Activated CD4-positive, CD25-positive, alpha-beta regulatory T cell treated with anti-CD3 and anti-CD28 coated beads, Interleukin-2, amount 50 U/mL, for 16 hours (primary cell): ENCODE results near the gene FUBP3.

Experiments used
- DNase-seq: peaks from one replicate; pipeline ENCODE4 v3.0.0-alpha.2; 2020; ENCODE audit warnings: low read depth, low spot score

The FUBP3 gene

DNA sequence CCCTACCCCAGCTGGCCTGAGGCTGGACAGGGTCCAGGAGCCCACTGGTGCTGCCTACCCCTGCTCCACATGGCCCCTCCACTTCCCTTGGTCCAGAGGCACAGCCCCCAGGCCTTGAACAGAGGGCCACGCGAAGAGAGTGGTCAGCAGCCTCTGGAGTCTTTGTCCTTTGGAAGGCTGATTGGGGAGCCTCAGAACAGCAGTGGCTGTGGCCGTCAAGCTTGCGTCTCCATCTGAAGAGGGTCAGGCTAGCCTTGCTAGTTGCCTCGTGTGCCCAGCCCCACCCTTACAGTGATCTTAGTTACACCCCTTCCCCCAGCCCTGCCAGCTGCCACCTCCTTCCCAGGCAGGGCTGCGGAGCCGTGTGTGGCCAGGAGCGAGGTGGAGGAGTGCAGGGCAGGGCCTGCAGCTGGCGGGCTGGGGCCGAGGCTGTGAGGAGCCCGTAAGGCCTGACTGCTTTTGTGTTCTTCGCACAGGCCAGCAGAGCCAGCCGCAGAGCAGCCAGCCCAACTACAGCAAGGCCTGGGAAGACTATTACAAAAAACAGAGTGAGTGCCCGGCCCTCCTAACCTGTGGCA lies 54.9 kb downstream of the FUBP3 start:
- DNase-seq = no peak

DNA sequence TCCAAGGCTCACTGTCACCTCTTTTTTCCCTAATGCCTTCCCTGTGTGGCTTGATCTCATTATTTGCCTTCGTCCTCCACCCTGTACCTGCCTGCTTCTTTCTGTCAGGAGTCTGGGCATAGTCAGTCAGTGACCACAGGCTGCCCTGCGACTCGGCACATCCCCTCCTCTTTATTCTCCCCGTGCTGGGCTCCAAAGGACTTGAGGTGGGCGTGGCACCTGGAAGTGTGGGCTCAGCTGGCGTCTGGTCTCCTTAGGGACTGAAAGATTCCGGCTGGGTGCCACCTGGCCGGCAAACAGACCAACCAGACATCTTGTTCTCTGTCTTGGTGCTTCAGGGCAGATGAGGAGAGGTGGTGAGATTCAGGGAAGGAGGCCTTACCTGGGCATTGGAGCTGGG lies 55.4 kb downstream of the FUBP3 start:
- DNase-seq = no peak

- DNase-seq = no peak
Measured at GRCh38 chr9:130635306-130635705, 55.9 kb downstream of the FUBP3 start.

DNA sequence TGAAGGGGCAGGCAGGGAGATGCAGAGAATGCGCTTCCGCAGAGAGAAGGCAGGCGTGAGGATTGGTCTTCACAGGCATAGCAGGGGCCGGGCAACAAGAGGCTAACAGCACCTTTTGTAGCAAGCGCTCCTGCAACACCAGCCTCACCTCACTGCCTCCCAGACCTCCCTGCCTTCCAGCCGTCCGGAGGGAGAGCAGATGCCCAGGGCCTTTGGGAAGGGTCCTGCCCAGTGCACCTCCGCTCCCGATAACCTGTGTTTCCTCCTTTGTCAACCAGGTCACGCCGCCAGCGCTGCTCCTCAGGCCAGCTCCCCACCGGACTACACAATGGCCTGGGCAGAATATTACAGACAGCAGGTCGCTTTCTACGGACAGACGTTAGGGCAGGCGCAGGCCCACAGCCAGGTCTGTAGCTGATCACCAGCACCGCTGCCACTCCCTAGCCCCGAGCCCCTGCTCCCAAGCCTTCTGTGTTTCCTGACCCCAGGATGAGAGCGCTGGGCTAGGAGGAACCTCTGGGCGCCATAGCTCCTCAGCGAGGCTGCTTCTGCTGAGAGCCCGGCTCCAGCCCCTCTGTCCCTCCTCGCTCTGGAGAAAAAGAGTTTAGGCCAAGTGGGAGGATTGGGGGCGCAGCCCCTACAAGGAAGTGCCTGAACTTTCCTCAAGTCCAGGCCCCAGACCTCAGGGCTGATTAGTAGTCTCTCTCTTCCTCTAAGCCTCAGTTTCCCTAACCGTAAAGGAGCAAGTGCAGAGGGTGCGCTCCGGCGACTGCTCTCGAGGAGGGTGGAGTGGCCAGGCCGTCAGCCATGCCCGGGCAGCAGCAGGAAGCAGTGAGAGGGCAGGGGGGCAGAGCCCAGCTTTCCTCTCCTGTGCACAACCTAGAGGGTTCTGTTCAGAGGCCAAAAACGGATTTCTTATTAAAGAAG lies 56.6 kb downstream of the FUBP3 start:
- DNase-seq = no peak

DNA sequence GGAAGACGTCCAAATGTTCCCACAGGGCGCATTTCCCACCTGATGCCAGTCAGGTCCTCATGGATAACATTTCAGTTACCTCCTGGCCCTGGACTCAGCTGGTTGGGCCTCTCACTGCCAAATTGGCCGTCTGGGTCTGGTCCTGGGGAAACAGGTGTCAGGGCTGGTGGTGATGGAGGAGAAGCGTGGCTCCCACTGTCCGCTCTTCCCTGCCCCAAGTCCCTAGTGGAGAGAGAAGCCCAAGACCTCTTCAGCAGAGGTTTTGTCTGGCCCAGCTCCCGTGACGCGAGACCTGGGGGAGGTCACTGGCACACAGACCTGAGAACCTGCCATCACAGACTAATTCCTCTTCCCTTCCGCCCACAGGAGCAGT lies 57.3 kb downstream of the FUBP3 start:
- no peak for DNase-seq

DNA sequence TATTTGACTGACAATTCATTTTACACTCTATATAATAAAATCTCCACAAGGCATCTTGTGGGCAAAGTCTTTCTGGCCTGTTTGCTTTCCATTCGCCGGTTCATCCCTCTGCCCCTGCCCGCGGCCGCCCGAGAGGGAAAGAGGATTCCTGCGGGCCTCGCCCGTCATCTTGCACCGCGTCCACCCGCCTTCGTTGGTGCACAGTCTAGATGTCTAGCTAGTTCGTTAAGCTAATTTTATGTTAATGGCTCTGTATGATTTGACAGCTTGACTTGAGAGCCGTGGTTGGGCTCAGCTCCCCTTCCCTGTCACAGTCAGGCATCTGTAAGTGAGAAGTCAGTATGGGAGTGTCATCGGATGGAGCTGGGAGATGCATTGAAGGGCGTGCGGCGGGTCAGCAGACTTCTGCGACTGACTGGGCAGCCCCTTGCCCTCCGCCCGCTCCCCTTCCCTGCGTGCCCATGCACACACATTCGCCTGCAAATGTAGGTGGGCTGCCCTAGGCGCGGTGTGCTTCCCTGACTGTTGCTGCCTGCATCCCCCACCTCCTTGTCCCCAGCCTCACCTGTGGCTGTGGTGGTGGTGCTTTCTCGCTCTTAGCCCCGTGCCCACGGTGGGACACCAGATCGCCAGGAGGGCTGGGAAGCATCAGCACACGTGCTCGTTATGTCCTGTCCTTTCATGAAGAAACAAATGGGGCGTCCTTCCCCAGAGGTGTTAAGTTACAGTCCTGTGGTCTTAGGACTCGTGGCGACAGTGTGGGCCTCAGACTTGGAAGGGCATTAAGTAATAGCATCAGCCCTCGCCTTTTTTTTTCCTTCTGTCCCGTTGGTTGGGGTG lies 59.1 kb downstream of the FUBP3 start:
- no peak for DNase-seq

DNA sequence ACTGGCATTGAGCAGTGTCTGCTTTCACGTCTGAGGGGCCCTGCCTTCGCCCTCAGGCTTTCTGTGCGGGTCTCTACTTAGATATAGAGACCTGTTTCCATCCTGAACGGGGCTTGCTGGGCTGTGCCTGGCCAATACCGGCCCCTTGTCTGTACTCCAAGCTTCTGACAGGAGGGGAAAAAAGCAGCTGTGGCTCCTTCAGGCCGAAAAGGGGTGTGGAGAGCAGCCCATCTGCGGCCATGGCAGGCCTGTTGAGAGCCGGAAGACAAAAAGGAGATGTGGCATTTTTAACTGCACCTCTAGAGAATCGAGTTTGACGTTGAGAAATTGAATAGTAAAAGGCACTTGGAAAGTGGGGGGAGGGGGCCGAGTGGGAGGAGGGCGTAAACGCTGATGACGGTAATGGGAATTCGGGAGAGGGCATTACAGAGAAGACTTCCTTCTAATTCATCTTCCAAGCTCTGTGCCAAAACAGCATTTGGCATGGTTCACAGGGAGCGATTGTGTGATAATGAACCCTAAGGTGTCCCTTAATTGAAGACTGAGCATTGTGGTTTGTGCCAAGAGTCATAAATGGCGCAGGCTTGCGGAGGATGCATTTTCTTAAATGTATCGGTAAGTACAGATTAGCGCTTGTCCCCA lies 59.9 kb downstream of the FUBP3 start:
- no peak for DNase-seq

GRCh38 chr9:130639866-130640555 lies 60.6 kb downstream of the FUBP3 start:
- no peak for DNase-seq

DNA sequence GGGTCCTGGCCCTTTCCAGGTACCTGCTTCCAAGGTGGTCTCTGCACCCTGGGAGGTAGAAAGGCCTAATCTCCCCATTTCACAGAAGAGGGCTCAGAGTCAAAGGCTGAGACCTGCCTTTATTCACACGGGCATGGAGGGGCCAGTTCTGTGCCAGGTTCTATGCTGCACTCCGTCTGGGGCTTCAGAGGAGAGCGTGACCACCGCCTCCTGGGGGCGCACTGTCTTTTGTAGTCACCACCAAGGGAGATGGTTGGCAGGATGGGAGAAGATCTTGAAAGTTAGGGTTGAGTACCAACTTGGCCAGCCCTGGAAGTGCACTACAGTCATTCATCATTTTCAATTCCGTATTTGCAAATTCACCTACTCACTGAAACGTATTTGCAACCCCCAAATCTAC lies 61.3 kb downstream of the FUBP3 start:
- no peak for DNase-seq

- DNase-seq = no peak
Measured at GRCh38 chr9:130642926-130643325, 63.5 kb downstream of the FUBP3 start.

DNA sequence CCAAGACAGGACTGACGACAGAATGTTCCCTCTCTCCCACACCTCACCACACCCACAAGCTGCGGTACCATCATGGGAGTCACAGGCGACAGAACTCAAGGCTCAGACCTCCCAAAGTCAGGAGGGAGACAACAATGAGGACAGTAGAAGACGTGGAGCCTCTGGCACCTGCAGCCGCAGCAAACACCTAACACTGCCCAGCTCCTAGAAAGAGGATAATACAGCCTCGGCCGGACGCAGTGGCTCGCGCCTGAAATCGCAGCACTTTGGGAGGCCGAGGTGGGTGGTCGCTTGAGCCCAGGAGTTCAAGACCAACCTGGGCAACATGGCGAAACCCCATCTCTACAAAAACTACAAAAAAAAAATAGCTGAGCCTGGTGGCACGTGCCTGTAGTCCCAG lies 71.8 kb downstream of the FUBP3 start:
- DNase-seq = no peak

DNA sequence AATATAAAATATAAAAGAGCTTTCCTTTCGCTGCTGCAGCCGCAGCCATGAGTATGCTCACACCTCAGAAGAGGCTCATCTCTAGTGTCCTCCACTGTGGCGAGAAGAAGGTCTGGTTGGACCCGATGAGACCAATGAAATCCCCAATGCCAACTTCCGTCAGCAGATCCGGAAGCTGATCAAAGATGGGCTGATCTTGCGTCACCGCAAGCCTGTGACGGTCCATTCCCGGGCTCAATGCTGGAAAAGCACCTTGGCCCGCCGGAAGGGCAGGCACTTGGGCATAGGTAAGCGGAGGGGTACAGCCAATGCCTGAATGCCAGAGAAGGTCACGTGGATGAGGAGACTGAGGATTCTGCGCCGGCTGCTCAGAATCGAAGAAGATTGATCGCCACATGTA lies 72.4 kb downstream of the FUBP3 start:
- DNase-seq = no peak

DNA sequence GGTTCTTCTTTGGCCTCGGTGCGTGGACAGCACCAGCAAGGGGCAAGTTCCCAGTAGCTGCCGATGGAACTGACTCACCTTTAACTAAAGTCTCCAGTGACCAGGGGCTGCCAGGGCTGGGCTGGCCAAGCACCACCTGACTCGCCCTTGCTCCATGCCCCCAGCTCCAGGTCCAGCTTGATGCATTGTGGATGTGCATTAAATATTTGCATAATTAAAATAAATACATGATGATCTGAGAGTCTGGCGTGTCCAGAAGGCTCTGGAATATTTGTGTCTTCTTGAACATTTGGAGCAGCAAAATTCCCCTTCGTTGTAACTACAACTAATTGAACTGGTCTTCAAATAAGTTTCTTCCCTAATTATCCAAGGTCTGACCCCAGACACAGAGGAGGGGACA lies 75.5 kb downstream of the FUBP3 start:
- DNase-seq = no peak

- DNase-seq = no peak
Measured at GRCh38 chr9:130658893-130659698, 79.7 kb downstream of the FUBP3 start.

DNA sequence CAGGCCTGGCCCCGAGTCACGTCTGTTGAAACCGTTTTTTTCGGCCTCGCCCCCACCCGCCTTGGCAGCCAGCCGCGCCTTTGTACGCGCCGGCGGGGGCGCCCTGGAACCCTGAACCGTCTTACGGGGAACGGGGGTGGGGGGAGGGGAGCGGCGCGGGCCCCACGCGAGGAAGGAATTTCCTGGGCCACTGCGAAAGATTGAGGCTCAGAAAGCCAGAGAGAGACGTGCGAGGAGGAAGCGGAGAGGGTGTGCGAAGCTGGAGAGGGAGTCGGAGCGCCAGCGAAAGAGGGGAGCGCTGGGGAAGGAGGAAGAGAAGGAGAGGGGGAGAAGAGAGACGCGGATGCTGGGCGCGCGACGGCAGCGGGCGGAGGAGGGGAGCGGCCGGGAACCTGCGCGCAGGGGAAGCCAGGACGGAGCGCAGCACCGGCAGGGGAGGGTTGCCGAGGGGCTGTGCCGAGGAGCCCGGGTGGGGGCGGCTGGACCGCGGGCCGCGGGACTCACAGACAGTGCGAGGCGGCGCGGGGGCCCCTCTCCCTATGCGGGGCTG lies 80.4 kb downstream of the FUBP3 start:
- DNase-seq = no peak

GRCh38 chr9:130660326-130660682 lies 80.9 kb downstream of the FUBP3 start:
- DNase-seq = no peak

DNA sequence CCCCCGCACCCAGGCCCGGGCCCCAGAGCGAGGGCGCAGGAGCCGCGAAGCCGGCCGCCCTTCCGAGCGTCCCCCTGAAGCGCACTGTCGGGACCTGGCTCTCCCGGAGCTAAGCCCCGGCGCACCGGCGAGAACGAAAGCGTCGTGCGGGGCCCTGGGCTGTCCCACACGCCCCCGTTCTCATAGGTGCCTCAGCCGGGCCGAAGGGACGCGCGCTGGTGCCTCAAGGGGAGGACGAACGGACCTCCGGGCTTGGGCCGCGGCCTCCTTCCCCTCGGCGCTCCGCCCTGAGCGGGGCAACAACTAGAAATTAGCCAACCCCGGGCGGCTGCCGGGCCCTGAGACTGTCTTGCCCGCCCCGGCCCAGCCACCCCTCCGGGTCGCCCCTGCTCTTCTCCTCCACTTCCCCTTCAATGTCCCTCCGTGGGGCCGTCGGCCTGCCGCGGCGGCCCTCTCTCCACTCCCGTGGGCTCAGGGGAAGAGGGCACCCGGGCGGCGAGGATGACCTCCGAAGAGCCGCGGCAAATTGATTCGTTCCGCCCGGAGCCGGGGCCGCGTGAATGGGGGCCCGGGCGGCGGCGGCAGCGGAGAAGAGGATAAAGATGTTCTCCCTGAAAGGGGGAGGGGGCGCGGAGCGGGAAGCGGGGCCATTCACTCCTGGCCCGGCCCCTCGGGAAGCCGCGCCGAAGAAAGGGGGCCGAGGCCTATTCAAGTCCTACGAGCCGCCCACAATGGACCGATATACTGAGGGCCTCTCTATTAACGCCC lies 81.5 kb downstream of the FUBP3 start:
- no peak for DNase-seq

GRCh38 chr9:130661451-130662098 lies 82.2 kb downstream of the FUBP3 start:
- no peak for DNase-seq
